Fibroblast of lung (primary cell): ENCODE data around the gene RAB18.

ENCODE experiments used
- EZH2 ChIP-seq: IDR thresholded peaks from 2 replicates; pipeline ENCODE4 v1.5.1; 2012; ENCODE audit warnings: low read length, control low read depth, mild to moderate bottlenecking; ENCODE audit errors: missing control alignments
- TF ChIP-seq, protein P1 (sequence below), 2 donors: IDR thresholded peaks in 1 of 2; conservative IDR thresholded peaks in 1 of 2; 1 replicate in 1 of 2; 2 replicates in 1 of 2; pipeline ENCODE4 v1.5.1; 2011 to 2012; ENCODE audit warnings: low read length in 2 of 2, control low read depth in 1 of 2, inconsistent platforms in 1 of 2, low read depth in 1 of 2, mild to moderate bottlenecking in 1 of 2

DNA sequence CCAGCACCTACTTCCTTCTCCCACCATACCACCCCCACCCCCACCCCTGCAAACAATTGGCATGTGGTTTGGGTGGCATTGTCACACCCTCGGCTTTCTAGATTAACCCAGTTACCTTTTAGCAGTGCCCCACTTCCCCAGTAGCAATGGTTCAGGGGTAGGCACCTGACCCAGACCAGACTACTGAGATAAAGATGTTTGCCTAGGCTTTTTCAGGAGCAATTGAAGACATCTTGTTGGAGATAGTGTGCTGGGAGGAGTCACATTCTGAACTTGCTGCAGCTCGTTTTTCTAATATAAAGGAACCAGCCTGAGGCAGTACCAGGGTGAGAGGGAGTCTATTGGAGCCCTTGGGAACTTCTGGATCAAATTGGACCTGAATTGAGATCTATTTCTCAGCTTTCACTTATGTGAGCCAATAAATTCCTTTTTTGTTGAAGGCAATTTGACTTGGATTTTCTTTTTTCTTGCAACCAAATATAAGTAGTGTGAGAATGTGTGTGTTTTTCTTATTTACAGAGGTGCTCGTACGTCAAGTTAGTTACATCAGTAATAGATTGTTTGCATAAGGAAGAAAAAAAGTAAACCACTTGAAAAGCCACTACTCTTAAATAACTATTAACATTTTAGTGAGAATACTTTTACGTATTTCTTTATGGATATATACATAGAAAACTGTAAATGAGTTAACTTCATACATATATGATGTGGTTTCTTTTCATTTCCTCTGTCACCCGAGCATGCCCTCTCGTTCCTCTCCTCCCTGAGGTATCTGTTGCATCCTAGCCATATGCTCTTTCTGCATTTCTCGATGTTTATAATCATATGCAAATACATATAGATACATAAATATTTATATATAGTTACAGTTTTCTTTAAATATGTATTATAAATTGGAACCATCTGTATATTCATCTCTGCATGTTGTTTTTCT lies 38.0 kb downstream of the RAB18 start:
- no peak for TF ChIP-seq EZH2
- TF ChIP-seq, protein P1, sequence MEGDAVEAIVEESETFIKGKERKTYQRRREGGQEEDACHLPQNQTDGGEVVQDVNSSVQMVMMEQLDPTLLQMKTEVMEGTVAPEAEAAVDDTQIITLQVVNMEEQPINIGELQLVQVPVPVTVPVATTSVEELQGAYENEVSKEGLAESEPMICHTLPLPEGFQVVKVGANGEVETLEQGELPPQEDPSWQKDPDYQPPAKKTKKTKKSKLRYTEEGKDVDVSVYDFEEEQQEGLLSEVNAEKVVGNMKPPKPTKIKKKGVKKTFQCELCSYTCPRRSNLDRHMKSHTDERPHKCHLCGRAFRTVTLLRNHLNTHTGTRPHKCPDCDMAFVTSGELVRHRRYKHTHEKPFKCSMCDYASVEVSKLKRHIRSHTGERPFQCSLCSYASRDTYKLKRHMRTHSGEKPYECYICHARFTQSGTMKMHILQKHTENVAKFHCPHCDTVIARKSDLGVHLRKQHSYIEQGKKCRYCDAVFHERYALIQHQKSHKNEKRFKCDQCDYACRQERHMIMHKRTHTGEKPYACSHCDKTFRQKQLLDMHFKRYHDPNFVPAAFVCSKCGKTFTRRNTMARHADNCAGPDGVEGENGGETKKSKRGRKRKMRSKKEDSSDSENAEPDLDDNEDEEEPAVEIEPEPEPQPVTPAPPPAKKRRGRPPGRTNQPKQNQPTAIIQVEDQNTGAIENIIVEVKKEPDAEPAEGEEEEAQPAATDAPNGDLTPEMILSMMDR (conservative IDR thresholded peaks at IDR 0.05 in 1 of 2, IDR thresholded peaks at IDR 0.05 in 1 of 2; ENCODE audit: low read depth in 1 of 2, low read length in 2 of 2) = no peak
